GM21619 (cell line): ENCODE measurements around the gene PTMS.
A peak's percentile ranks its signal among the peaks of the same experiment; 100 is the strongest.
"Not testable (repeated sequence)": the region's sequence is repeated elsewhere in the genome, so short reads cannot be mapped to it uniquely, and the experiment has no call there.

Experiments used
- ATAC-seq: cut with Tn5 transposase; IDR thresholded peaks from one replicate; pipeline ENCODE4 v1.9.1; 2021; ENCODE audit not compliant: unreplicated experiment

PTMS gene, protein sequence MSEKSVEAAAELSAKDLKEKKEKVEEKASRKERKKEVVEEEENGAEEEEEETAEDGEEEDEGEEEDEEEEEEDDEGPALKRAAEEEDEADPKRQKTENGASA

DNA sequence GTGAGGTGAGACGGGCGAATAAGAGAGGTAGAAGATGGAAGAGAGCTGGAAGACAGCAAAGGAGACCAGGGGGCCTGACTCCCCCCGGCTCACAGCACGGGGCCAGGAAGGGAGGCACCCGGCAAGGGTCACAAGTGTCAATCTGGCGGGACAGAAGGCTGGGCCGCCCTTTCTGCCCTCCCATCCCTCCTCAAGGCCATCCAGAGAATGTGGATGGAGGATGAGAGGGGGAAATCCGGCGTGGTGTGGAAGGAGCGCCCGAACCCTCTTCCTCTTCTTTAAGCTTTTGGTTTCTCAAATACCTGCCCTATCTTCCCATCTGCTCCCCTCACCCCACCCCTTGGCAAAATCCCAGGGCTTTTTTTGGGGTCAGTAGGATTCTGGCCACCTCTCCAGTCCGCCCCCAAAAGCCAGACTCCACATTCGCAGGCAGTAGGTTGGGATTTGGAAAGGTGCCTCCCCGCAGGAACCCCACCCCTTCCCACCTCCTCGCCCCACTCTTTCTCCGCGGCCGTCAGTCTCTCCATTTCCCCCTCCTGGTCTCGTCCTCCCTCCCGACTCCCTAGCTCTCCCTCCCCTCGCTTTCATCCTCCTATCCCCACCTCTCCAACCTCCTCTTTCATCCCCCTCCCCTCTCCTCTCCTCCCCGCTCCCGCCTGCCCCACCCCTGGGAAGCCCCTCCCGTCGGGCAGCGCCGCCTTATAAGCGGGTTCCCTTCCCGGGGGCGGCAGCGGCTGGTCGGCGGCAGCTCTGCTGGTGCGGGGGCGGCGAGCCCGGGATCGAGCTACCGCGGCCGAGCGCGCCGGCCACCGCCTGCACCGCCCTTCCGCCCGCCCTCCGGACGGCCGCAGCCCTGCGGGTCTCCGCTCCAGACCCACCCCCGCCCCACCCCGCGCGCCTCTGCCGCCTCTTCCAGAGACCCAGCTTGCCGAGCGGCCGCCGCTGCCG is at the start of gene PTMS:
PTMS (plus strand) TSS at position 730 of the 948 bp plus-strand sequence. CDS start 343 bp downstream, outside the sequence.
- ATAC-seq: peak; percentile 18

DNA sequence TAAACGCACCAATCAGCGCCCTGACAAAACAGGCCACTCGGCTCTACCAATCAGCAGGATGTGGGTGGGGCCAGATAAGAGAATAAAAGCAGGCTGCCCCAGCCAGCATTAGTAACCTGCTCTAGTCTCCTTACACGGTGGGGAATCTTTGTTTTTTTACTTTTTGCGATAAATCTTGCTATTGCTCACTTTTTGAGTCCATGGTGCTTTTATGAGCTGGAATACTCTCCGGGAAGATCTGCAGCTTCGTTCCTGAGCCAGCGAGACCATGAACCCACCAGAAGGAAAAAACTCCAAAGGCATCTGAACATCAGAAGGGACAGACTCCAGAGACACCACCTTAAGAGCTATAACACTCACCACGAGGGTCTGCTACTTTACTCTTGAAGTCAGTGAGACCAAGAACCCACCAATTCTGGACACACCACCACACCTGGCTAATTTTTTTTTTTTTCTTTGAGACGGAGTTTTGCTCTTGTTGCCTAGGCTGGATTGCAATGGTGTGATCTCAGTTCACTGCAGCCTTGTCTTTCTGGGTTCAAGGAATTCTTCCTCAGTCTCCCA is 49.2 kb upstream of the PTMS start:
- no peak for ATAC-seq

DNA sequence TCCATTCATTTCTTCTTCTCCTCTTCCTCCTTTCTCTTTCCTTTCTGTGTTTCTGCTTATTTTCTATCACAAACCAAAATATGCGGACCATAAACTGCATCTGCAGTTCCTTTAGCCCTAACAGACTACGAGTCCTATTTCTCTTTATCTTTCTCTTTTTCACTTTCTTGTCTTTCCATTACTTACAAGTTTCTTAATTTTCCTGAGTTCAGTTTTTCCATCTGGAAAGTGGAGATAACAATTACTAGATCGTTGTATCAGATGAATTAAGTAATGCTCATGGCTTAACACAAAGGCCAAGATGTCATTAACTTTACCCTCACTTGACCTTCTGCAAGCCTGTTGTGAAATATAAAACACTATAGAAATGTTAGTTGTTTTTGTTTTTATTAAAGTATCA is 43.3 kb upstream of the PTMS start:
- no peak for ATAC-seq

DNA sequence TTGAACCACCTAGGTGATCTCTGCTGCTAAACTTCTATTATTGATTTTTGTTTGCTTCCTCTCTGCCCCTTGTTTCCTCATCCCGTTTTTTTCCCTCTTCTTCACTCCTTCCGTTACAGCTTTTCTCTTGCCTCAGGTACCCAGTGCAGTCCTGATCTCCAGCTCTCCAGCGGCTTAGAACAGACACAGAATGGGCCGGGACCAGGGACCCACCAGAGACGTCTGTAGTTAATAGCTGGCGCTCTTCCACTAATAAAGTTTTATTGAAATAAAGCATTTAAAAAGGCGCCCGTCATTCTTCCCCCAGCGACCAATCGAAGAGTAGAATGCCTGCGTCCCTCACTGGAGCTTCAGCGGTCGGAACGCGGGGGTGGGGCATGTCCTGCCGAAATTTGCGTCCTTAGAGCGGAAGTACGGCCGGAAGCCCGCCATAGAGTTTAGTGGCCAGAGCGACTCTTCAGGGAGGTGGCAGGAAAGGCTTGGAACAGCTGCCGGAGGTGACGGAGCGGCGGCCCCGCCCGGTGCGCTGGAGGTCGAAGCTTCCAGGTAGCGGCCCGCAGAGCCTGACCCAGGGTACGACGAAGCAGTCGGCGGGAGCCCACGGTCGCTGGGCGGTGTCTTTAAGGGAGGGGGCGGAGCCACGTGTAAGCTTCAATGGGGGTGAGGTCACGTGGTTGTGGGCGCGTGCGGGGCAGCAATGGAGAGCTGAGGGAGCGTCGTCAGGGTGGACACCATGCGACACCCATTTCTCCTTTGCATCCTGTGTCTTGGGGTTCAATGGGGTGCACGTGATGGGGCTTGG is 42.4 kb upstream of the PTMS start, which contains the start of gene COPS7A:
COPS7A (plus strand) TSS at position 440 of the 802 bp plus-strand sequence. CDS start 611 bp downstream, outside the sequence.
- peak; percentile 90 for ATAC-seq

DNA sequence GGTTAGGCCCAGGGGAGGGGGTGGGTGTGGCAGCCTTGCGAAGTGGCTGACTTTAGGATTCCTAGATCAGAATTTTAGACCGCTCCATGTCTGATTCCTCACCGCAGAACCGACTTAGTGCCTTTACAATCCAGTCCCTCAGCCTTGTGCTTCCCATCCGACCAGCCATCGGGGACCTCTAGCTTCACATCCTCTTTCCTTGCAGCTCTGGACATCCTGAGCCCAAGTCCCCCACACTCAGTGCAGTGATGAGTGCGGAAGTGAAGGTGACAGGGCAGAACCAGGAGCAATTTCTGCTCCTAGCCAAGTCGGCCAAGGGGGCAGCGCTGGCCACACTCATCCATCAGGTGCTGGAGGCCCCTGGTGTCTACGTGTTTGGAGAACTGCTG is 41.8 kb upstream of the PTMS start:
- ATAC-seq: no peak

DNA sequence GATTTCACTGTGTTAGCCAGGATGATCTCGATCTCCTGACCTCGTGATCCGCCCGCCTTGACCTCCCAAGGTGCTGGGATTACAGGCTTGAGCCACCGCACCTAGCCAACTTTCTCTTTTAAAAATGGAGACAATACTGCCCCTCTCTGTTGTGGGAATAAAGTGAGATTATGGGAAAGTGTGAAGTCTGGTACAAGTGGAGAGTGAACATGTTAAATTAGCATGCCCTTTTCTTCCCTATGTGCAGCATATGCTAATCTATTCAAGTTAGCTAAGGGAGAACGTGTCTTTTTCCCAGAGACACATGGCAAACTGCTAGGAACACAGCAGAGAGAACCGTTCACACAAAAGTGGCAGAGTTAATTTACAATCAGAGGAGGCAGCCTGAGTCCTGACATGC is 40.8 kb upstream of the PTMS start:
- no peak for ATAC-seq

DNA sequence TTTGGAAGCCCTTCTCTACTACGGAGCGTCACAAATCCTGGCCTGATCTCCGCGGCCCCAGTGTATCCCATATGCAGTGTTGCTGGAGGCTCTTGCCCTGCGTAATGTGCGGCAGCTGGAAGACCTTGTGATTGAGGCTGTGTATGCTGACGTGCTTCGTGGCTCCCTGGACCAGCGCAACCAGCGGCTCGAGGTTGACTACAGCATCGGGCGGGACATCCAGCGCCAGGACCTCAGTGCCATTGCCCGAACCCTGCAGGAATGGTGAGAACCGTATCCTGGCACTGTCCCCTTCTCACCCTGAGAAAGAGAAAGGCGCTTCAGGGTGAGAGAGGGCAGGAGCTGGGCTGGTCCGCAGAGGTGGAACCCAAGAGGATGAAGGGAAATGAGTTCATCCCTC is 37.0 kb upstream of the PTMS start:
- no peak for ATAC-seq

DNA sequence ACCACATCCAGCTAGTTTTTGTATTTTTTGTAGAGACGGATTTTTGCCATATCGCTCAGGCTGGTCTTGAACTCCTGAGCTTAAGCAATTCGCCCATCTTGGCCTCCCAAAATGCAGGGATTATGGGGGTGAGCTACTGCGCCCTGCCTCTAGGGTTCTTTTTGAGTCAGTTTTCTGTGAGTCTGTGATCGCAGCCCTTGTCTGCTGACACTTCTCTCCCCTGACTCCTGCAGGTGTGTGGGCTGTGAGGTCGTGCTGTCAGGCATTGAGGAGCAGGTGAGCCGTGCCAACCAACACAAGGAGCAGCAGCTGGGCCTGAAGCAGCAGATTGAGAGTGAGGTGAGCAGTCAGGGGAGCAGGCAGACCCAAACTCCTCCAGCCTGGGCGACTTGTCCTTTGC is 36.0 kb upstream of the PTMS start:
- ATAC-seq: no peak

DNA sequence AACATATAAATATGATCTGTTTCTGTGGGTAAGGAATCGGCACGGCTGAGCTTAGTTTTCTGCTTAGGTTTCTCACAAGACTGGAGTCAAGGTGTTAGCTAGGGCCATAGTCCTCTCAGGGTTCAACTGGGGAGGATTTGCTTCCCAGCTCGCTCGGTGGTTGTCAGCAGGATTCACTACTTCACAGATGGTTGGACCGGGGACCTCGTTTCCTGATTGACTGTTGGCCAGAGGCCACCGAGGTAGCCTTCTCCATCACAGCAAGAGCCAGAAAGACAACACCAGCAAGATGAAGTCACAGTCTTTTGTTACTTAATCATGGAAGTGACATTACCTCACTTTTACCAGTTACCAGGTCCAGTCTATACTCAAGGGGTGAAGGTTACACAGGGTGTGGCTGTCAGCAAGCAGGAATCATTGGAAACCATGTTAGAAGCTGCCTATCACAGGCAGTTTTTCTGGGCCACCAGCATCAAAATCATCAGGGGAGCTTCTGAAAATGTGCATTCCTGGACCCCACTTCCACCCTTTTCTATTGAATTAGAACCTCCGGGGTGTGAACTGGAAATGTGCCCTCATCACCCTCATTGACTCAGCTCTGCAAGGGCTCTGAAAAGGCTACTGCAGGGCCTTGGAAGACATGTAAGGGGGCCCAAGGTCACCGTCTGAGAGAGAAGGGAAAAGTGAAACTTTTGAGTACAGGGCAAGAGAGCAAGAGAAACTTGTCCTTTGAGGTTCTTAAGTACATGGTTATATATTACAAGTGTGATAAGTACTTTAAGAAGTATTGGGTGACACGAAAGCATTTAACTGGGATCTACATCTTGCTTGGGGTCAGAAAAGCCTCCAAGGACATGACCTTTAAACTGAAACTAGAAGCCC is 31.4 kb upstream of the PTMS start:
- ATAC-seq: no peak

DNA sequence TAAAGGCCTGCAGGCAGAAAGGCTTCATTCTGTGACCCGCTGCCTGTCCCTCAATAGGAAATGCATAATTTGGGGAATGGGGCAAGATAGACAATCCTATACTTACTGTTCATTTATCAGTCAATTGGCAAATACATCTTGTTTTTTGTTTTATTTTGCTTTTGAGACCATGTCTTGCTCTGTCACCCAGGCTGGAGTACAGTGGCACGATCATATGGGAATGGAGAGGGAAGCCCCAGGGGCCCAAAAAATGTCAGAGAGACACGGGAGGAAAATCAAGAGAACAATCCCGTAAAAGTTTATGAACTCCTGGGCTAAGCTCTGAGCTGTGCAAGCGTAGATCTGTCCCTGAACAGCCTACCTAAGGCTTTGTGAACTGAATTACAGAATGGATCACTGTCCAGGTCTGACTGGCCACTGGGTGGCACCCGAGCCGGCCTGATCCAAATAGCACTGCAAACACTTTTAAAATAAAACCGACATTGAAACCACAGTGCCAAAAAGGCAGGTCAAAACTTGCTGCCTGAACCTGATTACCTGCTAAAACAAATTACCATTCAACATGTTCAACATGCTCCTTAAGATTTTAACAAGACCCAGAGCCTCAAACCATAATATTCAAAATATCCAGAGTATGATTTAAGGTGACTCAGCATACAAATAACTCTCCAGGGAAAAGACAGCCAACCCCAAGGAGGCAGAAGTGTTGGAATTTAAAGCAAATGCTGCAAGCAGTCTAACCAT is 30.5 kb upstream of the PTMS start:
- ATAC-seq: no peak

DNA sequence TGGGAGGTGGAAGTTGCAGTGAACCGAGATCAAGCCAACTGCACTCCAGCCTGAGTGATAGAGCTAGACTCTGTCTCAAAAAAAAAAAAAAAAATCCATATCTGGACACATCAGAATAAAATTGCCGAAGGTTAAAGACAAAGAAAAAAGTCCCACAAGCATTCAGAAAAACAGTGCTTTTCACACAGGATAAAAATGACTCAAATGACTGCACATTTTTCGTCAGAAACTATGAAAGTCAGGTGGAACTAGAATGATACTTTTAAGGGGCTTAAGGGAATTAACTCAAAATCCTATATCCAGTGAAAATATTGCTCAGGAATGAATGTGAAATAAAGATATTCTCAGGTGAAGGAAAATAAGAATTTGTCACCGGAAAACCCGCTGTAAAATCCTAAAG is 29.4 kb upstream of the PTMS start:
- no peak for ATAC-seq

DNA sequence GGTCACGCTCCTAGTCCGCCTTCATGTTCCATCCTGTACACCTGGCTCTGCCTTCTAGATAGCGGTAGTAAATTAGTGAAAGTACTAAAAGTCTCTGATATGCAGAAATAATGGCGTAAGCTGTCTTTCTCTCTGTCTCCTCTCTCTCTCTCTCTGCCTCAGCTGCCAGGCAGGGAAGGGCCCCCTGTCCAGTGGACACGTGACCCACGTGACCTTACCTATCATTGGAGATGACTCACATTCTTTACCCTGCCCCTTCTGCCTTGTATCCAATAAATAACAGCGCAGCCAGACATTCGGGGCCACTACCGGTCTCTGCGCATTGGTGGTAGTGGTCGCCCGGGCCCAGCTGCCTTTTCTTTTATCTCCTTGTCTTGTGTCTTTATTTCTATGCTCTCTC is 24.1 kb upstream of the PTMS start:
- ATAC-seq: not testable (repeated sequence)

DNA sequence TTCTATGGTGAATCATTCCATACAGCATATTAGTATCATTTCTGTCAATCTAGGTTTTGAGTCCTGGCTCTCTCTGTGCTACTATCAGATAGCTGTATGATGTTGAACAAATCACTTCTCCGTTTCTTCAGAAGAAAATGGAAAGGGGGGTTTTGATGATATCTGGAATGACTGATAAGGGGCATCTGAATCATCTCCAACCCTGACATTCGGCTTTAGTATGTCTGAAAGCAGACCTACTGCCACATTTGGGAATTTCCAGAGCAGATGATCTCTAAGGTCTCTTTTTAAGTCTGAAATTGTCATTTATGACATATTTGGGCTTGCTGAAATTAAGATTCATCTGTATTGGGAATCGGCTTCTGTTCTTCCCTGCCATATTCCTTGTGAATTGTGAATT is 23.3 kb upstream of the PTMS start:
- no peak for ATAC-seq

DNA sequence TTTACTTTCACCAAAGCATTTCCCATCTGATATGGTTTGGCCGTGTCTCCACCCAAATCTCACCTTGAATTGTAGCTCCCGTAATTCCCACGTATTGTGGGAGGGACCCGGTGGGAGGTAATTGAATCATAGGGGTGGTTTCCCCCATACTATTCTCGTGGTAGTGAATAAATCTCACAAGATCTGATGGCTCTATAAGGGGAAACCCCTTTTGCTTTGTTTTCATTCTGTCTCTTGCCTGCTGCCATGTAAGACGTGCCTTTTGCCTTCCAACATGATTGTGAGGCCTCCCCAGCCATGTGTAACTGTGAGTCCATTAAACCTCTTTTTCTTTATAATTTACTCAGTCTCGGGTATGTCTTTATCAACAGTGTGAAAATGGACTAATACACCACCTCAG is 22.9 kb upstream of the PTMS start:
- ATAC-seq: not testable (repeated sequence)

DNA sequence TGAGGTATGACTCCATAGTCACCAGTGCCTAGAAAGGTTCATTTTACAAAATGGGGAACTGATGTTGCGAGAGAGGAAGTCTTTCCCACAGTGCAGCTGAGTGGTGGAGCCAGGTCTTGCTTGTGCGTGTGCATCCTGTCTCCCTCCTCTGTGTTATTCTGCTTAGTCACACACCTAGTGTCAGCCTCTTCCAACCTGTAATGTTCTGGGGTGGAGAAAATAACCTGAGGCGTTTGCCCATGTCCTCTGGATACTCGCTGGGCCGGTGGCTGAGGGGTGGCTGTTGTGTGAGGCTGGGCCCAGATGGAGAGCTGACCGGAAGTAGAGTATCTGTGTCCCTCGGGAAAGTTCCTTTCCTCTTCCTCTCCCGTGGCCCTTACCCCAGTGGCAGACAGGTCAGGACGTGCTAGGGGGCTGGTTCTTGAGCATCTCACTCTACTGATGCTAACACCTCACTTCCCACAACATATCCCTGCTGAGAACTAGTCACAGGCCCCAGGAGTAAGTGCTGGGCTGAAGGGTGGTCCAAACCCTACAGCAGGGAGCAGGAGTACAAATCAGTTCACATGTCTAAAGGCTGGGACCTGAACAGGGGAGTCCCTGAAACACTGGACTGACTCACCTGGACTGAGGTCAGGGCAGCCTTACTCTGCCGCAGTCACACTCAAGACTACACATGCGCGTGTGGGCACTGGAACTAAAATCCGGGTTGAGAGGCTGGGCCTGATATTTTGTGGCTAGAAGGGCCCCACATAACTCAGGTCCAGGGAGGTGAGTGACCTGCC is 20.2 kb upstream of the PTMS start:
- no peak for ATAC-seq

DNA sequence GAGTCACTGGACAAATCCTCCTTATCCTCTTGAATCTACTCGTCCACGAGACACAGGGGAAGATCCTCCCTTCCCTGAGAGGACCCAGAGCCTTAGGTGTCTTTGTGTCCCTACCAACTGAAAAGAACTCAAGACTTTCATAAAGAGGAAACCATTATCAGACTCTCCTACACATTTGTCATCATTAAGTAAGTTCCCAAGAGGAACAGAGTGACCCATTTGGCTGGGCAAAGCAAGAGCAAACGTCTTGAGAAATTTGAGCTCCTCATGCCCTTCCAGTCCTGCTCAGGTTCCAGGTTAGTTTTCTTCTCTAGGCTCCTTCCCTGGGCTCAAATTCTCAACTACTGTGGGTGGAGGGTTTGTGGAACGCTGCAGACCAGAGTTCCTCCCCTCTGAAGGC is 18.9 kb upstream of the PTMS start:
- ATAC-seq: no peak

DNA sequence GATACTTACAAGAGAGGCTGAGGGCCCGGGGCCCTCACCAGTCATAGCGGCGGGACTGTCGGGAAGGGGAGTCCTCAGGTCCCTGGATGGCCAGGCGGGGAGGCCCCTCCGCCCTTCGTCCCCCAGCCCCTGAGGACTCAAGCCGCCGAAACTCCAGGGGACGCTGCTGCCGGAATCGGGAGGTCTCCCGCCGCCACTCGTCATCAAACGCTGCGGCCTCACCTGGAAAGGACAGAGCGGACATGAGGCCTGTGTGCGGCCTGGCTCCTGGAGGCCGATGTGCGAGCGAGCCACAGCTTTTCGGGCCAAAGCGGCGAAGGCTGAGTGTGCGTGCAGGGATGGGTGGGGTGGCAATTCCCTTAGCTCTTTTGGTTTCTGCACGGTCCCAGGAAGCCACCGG is 17.4 kb upstream of the PTMS start:
- ATAC-seq: no peak

DNA sequence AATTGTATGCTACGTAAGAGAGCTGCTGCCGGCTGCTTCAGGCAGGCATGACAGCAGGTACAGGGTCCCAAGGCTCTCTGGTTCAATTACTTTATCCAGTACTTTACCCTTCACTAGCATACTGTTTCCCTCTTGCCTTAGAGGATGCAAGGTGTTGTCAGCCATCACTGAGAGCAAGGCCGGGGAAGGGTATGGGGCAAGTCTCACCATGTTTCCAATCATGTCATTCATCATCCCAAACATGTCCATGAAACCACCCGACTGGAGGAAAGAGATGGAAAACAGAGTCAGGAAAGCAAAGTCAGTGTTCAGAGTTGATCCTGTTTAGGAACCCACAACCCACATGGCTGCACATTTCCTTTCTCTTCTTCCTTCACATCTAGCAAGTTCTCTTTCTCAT is 15.7 kb upstream of the PTMS start:
- ATAC-seq: no peak

DNA sequence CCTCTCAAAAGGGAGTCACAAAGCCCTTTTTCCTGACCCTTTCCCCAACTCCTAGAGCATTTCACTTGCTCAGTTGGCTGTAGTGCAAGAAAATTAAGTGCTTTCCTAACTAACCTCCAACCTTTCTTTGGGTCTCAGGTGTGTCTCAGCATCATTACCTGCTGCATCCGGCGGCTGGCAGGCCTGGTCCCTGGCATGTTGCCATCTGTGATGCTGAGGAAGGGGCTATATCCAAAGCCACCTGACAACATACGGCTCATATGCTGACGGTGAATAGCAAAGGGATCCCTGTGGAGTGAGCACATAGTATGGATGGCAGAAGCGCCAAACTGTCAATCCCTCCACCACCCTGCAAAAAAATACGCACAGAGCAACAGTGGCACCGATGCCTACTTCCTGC is 14.4 kb upstream of the PTMS start:
- ATAC-seq: no peak
